Femur (tissue), 1 donor: ENCODE measurements around the gene CALY.
"Not testable (repeated sequence)": the region's sequence is repeated elsewhere in the genome, so short reads cannot be mapped to it uniquely, and the experiment has no call there.

ENCODE experiments used
- DNase-seq: peaks from one replicate; pipeline ENCODE4 v3.0.0-alpha.2; 2017

CALY gene, protein sequence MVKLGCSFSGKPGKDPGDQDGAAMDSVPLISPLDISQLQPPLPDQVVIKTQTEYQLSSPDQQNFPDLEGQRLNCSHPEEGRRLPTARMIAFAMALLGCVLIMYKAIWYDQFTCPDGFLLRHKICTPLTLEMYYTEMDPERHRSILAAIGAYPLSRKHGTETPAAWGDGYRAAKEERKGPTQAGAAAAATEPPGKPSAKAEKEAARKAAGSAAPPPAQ

DNA sequence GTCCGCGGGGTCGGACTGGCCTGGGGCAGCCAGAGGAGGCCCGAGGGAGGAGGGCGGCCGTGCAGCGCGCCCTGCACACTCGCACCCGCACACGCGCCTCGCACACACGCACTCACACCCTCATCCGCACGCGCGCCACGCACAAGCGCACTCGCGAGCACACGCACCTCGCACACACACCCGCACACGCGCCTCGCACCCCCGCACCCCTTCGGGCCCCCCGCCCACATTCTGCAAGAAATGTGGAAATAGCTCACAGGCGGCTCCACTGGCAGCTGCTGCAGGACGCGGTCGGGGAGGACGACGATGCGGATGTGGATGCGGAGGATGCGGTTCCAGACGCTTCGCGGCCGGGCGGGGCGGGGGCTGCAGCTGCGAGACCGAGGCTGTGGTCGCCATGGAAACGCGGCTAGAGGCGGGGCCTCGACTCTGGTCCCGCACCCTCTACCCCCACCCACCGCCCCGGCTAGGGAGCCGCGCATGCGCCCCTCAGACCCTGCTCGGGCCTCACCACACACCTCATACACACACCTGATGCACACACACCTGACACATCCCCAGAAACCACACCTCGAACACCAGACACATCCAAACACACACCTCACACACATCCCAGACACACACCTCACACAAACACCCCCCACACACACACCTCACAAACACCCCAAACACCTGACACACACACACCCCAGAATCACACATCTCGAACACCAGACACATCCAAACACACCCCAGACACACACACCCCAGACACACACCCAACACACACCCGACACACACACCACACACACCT is at the start of gene CALY:
CALY (minus strand) TSS at position 320 of the 793 bp plus-strand sequence. CDS start 7,907 bp downstream, outside the sequence.
- DNase-seq = no peak

DNA sequence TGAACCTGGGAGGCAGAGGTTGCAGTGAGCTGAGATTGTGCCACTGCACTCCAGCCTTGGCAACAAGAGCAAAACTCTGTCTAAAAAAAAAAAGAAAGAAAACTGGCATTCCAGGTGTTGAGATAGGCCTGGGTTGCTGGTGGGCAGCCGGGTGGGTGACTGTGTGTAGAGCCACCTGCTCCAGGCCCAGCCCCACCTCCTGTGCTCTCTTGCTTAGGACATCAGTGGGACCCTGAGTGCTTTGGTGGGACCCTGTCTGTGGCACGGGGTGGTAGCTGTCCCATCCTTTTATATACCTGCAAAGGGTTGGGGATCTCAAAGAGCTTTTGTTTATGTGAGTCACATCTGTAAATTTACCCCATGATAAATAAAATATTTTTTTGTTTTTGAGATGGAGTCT is 48.5 kb upstream of the CALY start:
- no peak for DNase-seq

DNA sequence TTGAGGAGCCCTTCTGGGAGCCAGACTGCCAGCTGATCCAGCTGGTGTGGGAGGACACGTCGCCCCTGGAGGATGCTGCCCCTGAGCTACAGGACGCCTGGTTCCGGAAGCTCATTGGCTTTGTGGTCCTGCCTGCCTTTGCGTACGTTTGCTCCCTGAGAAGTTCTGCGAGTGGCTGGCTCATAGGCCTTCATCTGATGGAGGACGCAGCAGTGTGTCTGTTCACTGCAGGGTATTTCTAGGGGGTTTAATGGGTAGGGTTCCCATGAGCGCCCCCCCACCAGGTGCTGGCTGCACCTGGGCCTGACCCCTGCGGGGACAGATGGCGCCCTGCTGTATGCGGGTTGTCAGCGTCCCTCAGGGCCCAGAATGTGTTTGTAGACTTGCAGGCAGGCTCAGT is 47.4 kb upstream of the CALY start:
- DNase-seq = no peak

DNA sequence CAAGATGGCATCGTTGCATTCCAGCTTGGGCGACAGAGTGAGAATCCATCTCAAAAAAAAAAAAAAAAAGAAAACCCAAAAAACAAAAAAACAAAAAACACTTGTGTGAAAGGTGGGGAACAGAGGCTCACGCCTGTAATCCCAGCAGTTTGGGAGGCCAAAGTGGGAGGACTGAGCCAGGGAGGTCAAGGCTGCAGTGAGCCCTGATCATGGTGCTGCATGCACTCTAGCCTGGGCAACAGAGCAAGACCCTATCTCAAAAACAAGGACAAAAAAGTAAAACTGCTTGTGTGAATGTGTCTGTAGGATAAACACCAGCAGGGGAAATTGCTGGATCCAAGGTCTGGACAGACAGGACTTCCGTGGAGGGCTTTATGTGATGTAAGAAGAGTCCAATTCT is 46.9 kb upstream of the CALY start:
- DNase-seq = no peak

DNA sequence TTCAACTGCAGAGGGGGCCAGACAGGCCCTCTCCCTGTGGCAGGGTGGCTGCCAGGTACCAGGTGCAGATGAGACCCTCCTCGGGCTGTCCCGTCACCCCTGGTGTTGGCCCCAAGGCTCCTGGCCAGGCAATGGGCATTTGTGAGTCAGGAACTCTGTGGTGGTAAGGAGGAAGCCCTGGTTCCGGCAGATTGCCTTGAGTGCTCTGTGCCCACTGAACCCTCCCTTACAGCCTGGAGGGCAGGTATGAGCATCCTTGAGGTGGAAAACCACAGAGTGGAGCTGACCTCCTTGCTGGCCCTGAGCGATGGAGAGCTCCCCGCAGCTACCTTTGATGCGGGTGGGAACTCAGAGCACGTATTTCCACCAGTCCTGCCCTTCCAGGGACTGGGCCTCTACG is 44.3 kb upstream of the CALY start:
- DNase-seq = no peak

DNA sequence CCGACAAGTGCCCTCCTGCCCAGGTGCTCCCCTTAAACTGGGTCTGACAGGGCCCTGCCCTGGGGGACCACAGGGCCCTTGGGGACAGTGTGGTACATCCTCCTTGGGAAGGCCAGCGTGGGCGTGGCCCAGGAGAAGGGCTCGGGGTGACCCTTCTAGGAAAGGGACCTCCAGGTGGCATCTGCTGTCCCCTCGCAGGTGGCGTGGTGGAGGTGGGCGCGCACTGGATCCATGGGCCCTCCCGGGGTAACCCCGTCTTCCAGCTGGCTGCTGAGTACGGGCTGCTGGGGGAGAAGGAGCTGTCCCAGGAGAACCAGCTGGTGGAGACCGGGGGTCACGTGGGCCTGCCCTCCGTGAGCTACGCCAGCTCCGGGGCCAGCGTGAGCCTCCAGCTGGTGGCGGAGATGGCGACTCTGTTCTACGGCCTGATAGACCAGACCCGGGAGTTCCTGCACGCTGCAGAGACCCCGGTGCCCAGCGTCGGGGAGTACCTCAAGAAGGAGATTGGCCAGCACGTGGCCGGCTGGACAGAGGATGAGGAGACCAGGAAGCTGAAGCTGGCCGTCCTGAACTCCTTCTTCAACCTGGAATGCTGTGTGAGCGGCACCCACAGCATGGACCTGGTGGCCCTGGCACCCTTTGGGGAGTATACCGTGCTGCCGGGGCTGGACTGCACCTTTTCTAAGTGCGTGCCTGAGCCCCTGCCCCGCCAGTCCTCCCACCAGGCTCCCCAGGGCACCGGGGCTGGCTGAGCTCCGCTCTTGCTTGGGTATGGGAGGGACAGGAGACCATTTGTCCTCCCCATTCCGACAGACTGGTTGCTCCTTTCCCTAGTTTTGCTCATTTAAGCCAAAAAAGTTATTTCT is 43.3 kb upstream of the CALY start:
- no peak for DNase-seq

DNA sequence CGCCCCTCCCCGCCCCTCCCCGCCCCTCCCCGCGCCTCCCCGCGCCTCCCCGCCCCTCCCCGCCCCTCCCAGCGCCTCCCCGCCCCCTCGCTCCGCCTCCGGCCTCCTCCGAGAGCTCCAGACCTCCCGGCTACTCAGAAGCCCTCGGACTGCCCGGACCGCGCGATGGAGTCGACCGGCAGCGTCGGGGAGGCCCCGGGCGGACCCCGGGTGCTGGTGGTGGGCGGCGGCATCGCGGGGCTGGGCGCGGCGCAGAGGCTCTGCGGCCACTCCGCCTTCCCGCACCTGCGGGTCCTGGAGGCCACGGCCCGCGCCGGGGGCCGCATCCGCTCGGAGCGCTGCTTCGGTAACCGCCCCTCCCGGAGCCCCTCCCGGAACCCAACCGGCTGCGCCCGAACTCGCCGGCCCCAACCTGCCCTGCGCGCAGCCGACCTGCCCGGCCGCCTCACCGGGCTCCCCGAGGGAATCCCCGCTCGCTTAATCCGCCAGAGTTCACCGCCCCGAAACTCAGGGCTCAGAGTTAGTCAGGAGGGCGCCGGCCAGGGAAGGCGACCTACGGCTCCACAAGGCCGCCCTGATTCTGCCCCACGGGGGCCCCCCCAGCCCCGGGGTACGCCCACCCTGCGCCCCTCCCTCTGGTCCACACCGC is 42.6 kb upstream of the CALY start, which contains the start of gene PAOX:
PAOX (plus strand) TSS at position 111 of the 649 bp plus-strand sequence; CDS start at position 166, 55 bp downstream.
- DNase-seq = peak; percentile 78

DNA sequence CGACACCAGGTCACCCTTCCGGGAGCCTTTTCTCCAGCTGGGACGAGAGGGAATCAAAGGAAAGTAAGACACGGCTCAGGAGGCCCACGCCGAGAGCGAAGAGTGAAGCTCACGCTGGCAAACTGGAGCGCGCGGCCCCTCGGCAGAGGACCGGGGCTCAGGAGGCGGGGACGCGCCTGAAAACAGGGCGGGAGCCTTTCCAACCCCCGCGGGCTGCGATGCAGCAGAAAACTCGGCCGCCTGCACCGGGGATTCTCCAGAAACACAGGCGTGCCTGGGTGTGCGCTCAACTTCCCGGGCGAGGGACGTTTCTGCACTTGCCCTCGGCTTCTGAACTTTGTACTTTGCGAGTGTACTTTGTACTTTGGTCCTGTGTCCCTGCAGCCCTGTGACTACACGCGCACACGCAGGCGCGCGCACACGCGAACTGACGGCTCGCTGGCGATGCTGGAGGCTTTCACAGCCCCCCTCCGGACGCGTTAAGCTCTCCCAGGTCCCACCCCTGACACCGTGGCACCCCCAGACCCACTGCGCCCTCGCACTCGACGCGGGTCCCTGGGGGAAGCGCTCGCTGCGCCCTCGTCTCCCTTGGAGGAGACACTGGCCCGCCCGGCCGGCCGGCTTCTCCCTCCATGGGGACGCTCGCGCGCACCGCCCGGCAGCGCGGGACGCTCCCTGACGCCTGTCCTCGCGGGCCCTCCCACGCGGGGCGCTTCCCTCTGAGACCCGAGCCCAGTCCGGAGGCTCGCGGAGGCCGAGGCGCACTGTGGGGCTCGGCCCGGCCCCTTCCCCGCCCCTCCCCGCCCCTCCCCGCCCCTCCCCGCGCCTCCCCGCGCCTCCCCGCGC is 41.8 kb upstream of the CALY start:
- DNase-seq = peak; percentile 77

DNA sequence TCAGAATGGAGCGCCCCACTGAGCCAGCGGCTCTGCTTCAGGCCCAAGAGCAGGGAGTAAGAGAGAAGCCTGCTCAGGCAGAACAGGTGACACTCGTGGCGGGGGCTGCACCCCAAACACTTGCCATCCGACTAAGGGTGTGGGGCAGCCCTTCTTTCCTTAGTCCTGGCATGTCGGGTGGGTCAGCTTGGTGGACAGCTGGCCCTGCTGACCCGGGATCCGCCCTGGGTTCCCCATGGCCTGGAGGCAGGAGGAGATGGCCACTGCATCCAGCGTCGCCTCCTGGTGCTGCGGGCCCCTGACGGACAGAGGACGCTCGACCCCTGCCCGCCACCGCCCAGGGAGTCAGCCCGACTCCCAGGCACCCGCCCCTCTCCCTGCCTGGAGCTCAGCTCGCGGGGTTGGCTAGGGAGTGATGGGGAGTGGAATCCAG is 41.1 kb upstream of the CALY start:
- DNase-seq = no peak

DNA sequence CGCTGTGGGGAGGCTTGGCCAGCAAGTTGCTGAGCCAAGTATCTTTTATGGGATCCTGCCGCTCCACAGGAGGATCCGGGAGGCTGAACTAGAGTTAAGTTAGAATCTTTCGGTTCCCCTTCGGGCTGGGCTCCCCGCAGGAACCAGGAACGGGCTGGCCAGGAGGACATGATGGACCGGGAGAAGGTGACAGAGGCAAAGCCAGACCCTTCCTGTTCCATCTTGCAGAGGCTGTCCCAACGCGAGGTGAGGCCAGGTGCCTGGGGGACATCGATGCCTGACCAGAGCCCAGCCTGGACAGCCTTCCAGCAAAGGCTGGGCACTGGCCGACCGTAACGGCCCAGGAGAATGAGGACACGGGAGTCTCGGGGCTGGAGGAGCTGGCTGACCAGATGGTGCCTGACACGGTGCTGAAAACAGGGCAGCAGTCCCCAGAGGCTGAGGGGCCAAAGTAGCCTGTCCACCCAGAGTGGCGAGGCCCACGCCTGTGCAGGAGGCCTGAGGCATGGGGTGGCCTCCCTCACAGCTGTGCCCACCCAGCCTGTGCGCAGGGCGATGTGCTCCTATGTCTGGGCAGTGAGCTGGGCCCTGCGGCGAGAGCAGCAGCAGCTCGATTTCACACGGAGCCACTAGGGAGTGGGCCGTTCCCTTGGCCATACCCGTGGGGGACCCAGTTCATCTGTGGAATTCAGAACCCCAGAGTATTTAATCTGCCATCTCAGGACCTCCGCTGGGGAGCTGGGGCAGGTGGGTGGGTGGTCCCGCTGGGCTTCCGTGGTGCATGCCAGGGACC is 40.5 kb upstream of the CALY start:
- DNase-seq = no peak

DNA sequence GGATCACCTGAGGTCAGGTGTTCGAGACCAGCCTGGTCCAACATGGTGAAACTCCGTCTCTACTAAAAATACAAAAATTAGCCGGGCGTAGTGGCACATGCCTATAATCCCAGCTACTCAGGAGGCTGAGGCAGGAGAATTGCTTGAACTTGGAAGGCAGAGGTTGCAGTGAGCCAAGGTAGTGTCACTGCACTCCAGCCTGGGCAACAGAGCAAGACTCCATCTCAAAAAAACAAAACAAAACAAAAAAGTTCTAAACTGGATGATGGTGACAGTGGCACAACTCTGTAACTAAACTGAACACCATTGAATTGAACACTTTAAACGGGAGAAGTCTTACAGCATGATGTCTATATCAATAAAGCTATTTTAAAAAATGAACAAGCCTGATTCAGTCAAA is 39.5 kb upstream of the CALY start:
- DNase-seq = not testable (repeated sequence)

DNA sequence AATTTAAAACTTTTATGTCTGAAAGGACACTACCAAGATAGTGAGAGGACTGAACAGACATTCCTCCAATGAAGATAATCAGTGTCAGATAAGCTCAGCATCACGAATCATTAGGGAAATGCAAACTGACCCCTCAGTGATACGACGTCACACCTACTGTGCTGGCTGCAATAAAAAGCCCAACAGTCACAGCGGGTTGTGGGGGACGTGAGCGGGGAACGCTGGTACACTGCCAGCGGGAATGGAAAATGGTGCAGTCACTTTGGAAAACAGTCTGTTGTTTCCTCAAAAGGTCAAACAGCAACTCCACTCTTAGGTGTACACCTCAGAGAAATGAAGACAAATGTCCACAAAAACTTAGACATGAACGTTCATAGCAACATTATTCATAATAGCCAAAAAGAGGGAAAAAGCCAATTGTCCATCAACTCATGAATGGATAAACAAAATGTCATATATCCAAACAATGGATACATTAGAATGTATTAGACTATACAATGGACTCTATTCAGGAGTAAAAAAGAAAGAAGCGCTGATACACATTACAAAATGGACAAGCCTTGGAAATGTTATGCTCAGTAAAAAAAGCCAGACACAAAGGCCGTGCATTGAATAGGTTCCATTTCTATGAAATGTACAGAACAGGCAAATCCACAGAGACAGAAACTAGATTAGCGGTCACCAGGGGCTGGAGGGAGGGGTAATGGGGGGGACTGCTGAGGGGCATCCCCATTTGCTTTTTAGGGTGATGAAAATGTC is 38.8 kb upstream of the CALY start:
- no peak for DNase-seq

DNA sequence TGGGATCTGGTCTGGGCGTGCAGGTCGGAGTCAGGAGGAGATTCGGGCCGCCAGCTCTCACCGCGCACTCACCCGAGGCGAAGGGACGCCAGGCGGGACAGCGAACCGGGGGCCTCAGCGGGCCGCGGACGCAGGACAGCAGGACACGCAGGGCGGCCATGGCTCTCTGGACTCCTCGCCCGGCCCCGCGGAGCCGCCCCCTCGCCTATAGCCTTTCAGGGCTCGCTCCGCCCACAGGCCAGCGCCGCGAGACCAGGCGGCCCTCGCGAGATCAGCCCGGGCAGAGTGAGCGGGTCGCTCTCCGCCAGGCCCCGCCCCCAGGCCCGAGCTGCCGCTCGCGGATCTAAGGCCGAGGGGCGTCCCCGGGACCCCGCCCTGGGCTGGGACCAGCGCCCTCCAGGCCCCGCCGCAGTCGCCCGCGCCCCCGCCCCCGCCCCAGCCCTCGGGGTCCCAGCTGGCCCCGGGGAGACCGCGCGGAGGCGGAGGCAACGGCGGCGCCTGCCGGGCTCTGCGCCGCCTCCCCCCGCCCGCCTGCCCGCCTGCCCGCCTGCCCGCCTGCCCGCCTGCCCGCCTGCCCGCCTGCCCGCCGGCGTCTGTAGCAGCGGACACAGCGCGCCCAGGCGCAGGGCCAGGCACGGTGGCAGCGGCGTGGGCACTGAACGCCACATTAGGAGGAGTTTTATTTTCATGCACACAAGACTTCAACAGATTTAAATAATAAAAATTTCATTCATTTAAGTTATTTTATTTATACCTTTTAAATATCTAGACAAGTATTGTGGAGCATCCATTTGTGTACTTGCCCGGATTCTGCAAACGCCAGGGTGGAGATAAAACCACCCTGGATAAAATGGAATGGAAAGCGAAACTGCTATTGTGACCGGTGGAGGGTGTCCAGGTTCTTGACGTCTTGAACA is 36.7 kb upstream of the CALY start, which contains the start of gene ECHS1:
ECHS1 (minus strand) TSS at position 181 of the 917 bp plus-strand sequence; CDS start at position 160, 21 bp downstream.
- DNase-seq = peak; percentile 97

DNA sequence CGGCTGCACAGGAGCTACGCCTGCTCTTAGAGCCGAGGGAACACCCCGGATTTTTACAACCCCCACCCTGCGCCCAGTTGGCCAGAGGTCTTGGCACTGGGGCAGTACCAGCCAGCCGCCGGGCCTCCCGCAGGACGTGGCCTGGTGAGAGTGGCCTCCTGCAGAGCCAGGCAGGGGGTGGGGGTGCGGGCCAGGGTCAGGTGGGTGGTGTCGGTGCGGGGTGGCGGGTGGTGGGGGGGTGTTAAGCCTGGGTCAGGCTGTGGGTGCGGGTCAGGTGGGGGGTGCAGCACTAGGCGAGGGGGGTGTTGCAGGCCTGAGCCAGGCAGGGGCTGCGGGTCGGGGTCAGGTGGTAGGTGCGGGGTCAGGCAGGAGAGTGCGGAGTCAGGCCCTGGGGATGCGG is 35.8 kb upstream of the CALY start:
- DNase-seq = no peak

DNA sequence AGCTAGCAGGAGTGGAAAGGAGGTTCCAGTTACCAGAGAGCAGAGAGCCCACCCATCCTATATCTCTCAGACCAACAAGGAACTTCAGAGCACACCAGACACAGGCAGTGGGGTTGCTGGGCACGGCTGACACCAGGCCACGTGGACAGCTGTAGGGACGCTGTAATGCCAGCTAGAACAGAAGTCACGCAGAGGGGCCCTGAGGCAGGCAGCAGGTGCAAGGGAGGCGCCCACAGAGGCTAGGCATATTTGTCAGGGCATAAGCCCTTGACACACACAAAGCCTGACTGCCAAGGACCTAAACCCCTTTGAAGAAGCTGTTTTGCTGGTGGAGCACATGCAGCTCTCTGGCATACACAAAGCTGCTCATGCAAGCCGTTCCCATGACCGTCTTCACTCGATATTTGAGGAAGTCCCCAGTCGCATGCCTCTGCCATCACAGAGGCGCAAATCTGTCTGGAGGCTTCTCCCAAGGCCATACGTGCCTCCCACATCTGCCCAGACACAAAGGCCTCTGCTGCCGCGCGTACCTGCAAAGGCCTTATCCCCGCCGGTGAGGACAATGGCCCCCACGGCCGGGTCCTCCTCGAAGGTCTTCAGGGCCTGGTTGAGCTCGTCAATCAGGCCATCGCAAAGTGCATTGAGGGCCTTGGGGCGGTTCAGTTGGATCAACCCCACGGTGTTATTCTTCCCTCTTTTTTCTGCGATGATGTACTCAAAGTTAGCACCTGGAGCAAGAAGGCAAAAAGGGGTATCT is 33.5 kb upstream of the CALY start:
- no peak for DNase-seq

DNA sequence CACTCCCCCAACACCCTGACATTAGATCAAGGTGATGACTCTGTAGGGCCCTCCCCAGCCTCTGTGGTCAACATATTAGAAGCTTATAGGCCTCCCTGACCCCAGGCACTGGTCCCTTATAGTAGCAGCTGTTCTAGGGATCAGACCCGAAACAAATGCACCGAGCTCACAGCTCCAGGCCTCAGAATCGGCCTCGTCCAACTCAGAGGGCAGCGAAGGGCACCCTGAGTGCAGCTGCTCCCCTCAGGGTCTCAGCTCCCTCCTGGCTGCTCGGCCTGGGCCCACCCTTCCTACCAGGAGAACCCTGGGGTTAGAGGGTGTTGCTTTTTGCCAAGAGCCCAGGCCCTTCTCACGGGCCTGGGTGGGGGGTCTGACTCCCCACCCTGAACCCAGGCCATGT is 31.5 kb upstream of the CALY start:
- DNase-seq = no peak

DNA sequence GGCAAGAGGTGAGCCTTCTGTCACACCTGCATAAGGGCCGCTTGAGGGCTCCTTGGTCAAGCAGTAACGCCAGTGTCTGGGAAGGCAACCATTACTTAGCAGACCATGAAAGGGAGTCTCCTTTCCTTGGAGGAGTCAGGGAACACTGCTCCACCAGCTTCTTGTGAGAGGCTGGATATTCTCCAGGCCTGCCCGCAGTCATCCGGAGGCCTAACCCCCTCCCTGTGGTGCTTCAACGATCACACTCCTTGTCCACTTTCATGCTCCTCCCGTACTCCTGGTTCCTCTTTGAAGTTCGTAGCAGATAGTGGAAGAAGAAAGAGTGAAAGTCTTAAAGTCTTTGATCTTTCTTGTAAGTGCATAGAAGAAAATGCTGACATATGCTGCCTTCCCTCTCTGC is 30.8 kb upstream of the CALY start:
- DNase-seq = not testable (repeated sequence)

DNA sequence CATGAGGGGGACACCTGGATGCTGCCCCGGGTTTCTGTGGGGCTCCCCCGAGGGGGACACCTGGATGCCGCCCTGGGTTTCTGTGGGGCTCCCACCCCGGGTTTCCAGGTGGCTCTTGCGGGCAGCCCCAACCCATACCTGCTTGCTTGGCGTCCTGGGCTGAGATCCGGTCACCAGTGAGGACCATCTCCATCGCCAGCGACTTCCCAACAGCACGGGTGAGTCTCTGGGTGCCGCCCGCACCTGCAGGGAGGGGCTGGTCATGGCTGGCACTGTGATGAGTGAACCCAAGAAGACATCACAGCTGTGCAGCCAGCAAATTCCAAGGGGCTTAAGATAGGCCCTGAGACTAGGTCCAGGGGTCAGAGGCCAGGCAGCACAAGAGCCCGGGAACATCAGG is 30.1 kb upstream of the CALY start:
- DNase-seq = no peak
